Fibroblast of mammary gland (primary cell): Measurements from ENCODE around the gene TACO1.

Experiments used
- DNase-seq: peaks from one replicate; pipeline ENCODE4 v3.0.0-alpha.2; 2010; ENCODE audit warnings: low read depth
- H3K4me3 ChIP-seq: 2 replicates; pipeline ENCODE4 v1.5.1; 2011; ENCODE audit warnings: low read depth, mild to moderate bottlenecking, low read length, moderate library complexity; ENCODE audit not compliant: control insufficient read depth
- TF ChIP-seq, protein P1 (sequence below): conservative IDR thresholded peaks from 2 replicates; pipeline ENCODE4 v1.5.1; 2011; ENCODE audit warnings: low read depth, low read length, inconsistent platforms; ENCODE audit not compliant: control insufficient read depth, insufficient read depth

The TACO1 gene

DNA sequence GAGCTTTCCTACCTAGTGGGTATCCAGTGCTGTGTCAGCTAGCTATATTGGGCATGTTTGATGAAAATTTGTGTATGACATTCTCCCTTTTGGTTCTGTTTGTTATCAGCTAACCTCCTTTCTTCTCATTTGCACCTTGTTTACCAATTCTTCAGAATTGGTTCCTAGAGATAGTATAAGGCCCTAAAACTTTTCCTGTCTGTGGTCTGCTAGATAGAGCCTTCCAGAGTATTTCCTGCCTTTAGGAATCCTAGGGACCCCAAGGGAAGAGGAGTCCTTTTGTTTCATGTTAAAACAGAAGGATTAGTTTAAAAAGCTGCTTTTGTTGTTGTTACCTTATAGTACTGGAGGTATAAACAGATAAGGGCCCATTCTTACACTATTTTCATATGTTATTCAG is 33.0 kb downstream of the TACO1 start:
- H3K4me3 ChIP-seq, result no peak overlapping the region
- DNase-seq, result no peak
- TF ChIP-seq, protein P1, sequence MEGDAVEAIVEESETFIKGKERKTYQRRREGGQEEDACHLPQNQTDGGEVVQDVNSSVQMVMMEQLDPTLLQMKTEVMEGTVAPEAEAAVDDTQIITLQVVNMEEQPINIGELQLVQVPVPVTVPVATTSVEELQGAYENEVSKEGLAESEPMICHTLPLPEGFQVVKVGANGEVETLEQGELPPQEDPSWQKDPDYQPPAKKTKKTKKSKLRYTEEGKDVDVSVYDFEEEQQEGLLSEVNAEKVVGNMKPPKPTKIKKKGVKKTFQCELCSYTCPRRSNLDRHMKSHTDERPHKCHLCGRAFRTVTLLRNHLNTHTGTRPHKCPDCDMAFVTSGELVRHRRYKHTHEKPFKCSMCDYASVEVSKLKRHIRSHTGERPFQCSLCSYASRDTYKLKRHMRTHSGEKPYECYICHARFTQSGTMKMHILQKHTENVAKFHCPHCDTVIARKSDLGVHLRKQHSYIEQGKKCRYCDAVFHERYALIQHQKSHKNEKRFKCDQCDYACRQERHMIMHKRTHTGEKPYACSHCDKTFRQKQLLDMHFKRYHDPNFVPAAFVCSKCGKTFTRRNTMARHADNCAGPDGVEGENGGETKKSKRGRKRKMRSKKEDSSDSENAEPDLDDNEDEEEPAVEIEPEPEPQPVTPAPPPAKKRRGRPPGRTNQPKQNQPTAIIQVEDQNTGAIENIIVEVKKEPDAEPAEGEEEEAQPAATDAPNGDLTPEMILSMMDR, result no peak

DNA sequence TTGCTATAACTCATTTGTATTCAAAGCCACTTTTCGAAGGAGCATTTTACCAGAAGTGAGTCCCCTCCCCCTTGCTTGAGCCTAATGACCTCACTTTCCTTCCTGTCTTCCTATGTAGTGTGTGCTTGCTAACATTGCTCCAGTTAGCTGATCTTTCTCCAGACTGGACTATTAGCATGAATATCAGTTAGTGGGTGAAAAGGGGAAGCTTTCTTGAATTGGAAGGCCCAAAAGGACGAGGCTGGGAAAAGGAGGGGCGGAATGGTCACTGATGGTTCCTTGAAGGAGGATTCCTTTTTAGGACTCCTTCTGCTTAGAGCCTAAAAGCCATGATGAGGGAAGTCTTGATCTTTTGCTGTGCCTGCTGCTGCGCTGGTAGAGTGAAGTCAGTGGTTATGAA is 33.5 kb downstream of the TACO1 start:
- TF ChIP-seq, protein P1, result no peak
- no peak overlapping the region for H3K4me3 ChIP-seq
- no peak for DNase-seq

DNA sequence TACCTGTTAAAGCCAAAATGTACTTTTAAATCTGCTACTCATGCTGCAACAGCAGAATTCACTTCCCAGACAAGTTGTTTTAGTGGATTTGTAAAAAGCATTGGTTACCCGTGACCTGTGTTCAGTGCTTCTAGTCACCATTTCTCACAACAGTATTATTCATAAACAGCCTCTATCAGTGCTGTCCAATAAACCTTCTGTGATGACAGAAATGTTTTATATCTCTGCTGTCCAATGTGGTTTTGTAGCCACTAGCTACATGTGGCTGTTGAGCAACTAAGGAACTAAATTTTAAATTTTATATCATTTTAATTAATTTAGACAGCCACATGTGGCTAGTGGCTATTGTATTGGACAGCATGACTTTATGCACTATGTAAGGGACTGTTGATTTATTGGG is 34.1 kb downstream of the TACO1 start:
- no peak overlapping the region for H3K4me3 ChIP-seq
- no peak for DNase-seq
- TF ChIP-seq, protein P1, result no peak

DNA sequence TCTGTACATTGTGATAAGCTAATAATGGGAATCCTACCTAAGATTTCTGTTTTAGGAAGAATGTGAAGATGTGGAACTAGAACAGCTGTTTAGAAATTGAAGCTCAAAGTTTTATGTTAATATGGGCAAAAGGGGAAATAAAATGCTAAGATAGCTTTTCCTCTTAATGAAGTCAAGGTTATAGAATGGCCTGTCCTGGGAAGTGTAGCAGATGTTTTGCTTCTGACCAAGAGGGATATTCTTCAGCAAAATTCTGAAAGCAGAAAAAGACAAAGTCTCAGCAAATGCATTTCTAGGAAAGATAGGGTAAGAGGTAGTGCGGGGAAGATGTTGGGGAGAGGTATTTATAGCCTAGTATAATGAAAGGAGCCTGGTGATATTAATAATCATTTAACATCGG is 34.6 kb downstream of the TACO1 start:
- TF ChIP-seq, protein P1, result no peak
- H3K4me3 ChIP-seq, result no peak overlapping the region
- DNase-seq, result no peak

DNA sequence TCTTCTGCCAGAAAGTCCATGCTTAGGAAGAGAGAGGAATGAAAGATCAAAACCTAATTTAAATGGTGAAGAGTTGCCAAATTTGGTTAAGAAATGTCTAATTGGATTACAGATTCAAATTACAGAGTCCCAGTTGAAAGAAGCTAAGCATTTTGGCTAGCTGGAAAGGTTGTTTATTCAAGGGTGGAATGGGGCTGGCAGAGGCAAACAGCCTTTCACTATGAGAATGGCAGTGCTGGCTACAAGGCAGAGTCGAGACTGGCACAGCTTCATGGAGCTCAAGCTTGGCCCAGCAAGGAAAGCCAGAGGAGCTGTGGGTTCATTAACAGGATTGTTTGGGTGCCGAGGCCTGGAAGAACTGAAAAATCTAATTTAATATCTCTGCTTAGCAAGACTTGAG is 35.1 kb downstream of the TACO1 start:
- DNase-seq, result no peak
- TF ChIP-seq, protein P1, result no peak
- no peak overlapping the region for H3K4me3 ChIP-seq

DNA sequence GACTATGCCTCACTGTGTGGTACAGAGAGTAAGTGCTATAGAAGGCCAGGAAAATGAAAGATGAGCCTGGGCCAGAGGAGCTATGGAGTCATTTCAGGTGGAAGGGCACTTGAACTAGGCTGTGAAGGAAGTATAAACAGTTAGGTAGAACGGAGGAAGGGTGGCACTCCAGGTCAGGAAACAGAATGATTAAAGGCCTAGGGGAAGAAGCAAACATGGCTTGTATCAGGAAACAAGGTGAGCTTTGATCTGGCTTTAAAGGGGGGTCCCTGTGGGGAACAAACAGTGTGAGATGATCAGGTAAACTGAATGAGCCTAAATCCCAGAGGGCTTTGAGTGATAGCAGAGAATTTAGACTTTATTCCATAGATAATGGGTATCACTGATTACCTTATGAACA is 38.4 kb downstream of the TACO1 start:
- TF ChIP-seq, protein P1, result no peak
- H3K4me3 ChIP-seq, result no peak overlapping the region
- DNase-seq, result no peak

DNA sequence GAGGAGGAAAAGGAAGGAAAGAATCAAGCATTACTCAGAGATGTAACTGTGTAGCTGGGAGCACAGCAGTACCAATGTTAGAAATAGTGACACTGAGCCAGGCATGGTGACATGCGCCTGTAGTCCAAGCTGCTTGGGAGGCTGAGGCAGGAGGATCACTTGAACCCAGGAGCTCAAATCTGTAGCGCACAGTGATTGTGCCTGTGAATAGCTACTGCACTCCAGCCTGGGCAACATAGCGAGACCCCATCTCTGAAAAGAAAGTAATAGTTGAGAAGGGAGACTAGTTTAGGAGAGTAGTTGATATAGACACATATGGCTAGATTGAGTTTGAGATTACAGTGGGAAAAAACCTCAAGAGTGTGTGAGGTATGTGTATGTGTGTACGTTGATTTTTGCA is 39.3 kb downstream of the TACO1 start:
- no peak overlapping the region for H3K4me3 ChIP-seq
- TF ChIP-seq, protein P1, result no peak
- DNase-seq, result no peak
